MM.1S (cell line): ENCODE measurements around the gene BRD8.

Experiments
- DNase-seq: peaks from one replicate; pipeline ENCODE4 v3.0.0-alpha.2; 2015
- H2AFZ ChIP-seq: fragments of 300-600 bp; sonication (generic); 2 replicates; pipeline ENCODE4 v1.6.0; 2016; ENCODE audit warnings: antibody characterized with exemption, low read length
- H3F3A ChIP-seq: fragments of 300-600 bp; sonication (generic); 2 replicates; pipeline ENCODE4 v1.6.1; 2016; ENCODE audit warnings: mild to moderate bottlenecking, antibody characterized with exemption, low read length, moderate library complexity, mixed read lengths; ENCODE audit not compliant: insufficient read depth
- H3K27ac ChIP-seq: fragments of 300-600 bp; sonication (generic); 2 replicates; pipeline ENCODE4 v1.5.1; 2016; ENCODE audit warnings: mild to moderate bottlenecking, low read length
- H3K27me3 ChIP-seq: fragments of 300-600 bp; sonication (generic); replicated peaks from 2 replicates; pipeline ENCODE4 v1.6.0; 2016; ENCODE audit warnings: low read length; ENCODE audit not compliant: insufficient read depth
- H3K36me3 ChIP-seq: fragments of 300-600 bp; sonication (generic); replicated peaks from 2 replicates; pipeline ENCODE4 v1.6.1; 2016; ENCODE audit warnings: mild to moderate bottlenecking, low read length, mixed read lengths; ENCODE audit not compliant: insufficient read depth
- H3K4me1 ChIP-seq: fragments of 300-600 bp; sonication (generic); 2 replicates; pipeline ENCODE4 v1.6.1; 2016; ENCODE audit warnings: low read length, mixed read lengths
- H3K4me2 ChIP-seq: fragments of 300-600 bp; sonication (generic); 2 replicates; pipeline ENCODE4 v1.6.0; 2016; ENCODE audit warnings: low read depth, low read length
- H3K4me3 ChIP-seq: fragments of 300-600 bp; sonication (generic); 2 replicates; pipeline ENCODE4 v1.5.1; 2016; ENCODE audit warnings: low read length, mixed read lengths
- H3K79me2 ChIP-seq: fragments of 300-600 bp; sonication (generic); 2 replicates; pipeline ENCODE4 v1.6.1; 2016; ENCODE audit warnings: mixed run types, low read length, mixed read lengths
- H3K9ac ChIP-seq: fragments of 300-600 bp; sonication (generic); 2 replicates; pipeline ENCODE4 v1.6.1; 2016; ENCODE audit warnings: low read length, mixed read lengths
- H3K9me2 ChIP-seq: fragments of 300-600 bp; sonication (generic); replicated peaks from 2 replicates; pipeline ENCODE4 v1.6.1; 2016; ENCODE audit warnings: mild to moderate bottlenecking, low read length, mixed read lengths; ENCODE audit not compliant: insufficient read depth
- H3K9me3 ChIP-seq: fragments of 300-600 bp; sonication (generic); replicated peaks from 2 replicates; pipeline ENCODE4 v1.6.1; 2016; ENCODE audit warnings: mild to moderate bottlenecking, low read length, mixed read lengths; ENCODE audit not compliant: insufficient read depth
- H4K20me1 ChIP-seq: fragments of 300-600 bp; sonication (generic); 2 replicates; pipeline ENCODE4 v1.6.1; 2016; ENCODE audit warnings: mild to moderate bottlenecking, low read length, moderate library complexity, mixed read lengths; ENCODE audit not compliant: insufficient read depth
- CTCF ChIP-seq: fragments of 300-600 bp; sonication (generic); IDR thresholded peaks from 2 replicates; pipeline ENCODE4 v1.5.1; 2016; ENCODE audit warnings: antibody characterized with exemption, low read length, mixed read lengths
- EZH2 ChIP-seq: fragments of 300-600 bp; sonication (generic); optimal IDR thresholded peaks from 2 replicates; pipeline ENCODE3; 2017; ENCODE audit warnings: low read depth, mild to moderate bottlenecking, antibody characterized with exemption, low read length, mixed read lengths
- EZH2phosphoT487 ChIP-seq: fragments of 300-600 bp; sonication (generic); IDR thresholded peaks from 2 replicates; pipeline ENCODE4 v1.6.1; 2018; ENCODE audit warnings: antibody characterized with exemption, low read length

The BRD8 gene

GRCh38 chr5:138096997-138097828 lies 81.2 kb downstream of the BRD8 start:
- H3K9me3 ChIP-seq = no peaks in the 10 kb centered on the region
- no peak for TF ChIP-seq CTCF
- TF ChIP-seq EZH2 = no peak
- TF ChIP-seq EZH2phosphoT487 = no peak
- H3K4me3 ChIP-seq = no peak overlapping the region
- no peaks in the 10 kb centered on the region for H3K27me3 ChIP-seq
- H3K4me1 ChIP-seq = no peaks in the 10 kb centered on the region
- no peaks in the 10 kb centered on the region for H3F3A ChIP-seq
- no peaks in the 10 kb centered on the region for H3K36me3 ChIP-seq
- DNase-seq = no peak
- no peak overlapping the region for H3K9ac ChIP-seq
- H4K20me1 ChIP-seq = no peaks in the 10 kb centered on the region
- no peak overlapping the region for H2AFZ ChIP-seq
- H3K27ac ChIP-seq = no peak overlapping the region
- H3K4me2 ChIP-seq = no peak overlapping the region
- no peaks in the 10 kb centered on the region for H3K79me2 ChIP-seq
- H3K9me2 ChIP-seq = no peaks in the 10 kb centered on the region

GRCh38 chr5:138096363-138096762 lies 82.1 kb downstream of the BRD8 start:
- no peak for TF ChIP-seq EZH2phosphoT487
- no peak for TF ChIP-seq CTCF
- no peak for TF ChIP-seq EZH2

GRCh38 chr5:138095100-138095907 lies 83.1 kb downstream of the BRD8 start:
- Histone ChIP-seq H3K9me3 (no peaks in the 10 kb centered on the region), H3K27ac (no peak overlapping the region), H3K4me1 (no peaks in the 10 kb centered on the region), H3F3A (no peaks in the 10 kb centered on the region), H3K9ac (no peak overlapping the region), H2AFZ (no peak overlapping the region), H3K27me3 (no peaks in the 10 kb centered on the region), H3K79me2 (no peaks in the 10 kb centered on the region), H3K9me2 (no peaks in the 10 kb centered on the region), H4K20me1 (no peaks in the 10 kb centered on the region), H3K4me3 (no peak overlapping the region), H3K4me2 (no peak overlapping the region), H3K36me3 (no peaks in the 10 kb centered on the region)
- DNase-seq = no peak
- no peak for TF ChIP-seq EZH2phosphoT487
- no peak for TF ChIP-seq CTCF
- no peak for TF ChIP-seq EZH2

More at GRCh38 chr5:138096363-138096762, 82.1 kb downstream of the BRD8 start:
- DNase-seq = no peak
- H2AFZ ChIP-seq = no peak overlapping the region
- H4K20me1 ChIP-seq = no peaks in the 10 kb centered on the region
- H3K27me3 ChIP-seq = no peaks in the 10 kb centered on the region
- H3F3A ChIP-seq = no peaks in the 10 kb centered on the region
- no peak overlapping the region for H3K27ac ChIP-seq
- no peaks in the 10 kb centered on the region for H3K4me1 ChIP-seq
- H3K79me2 ChIP-seq = no peaks in the 10 kb centered on the region
- no peak overlapping the region for H3K4me3 ChIP-seq
- H3K9ac ChIP-seq = no peak overlapping the region
- H3K9me2 ChIP-seq = no peaks in the 10 kb centered on the region
- H3K36me3 ChIP-seq = no peaks in the 10 kb centered on the region
- H3K4me2 ChIP-seq = no peak overlapping the region
- no peaks in the 10 kb centered on the region for H3K9me3 ChIP-seq
